Testis (tissue), 3 donors: ENCODE results near the gene MYG1. TPM values are rescaled to one million over a fixed set of nuclear protein-coding genes. Genes with fewer than 3 reads are reported as not detected.

Experiments used
- DNase-seq: peaks from one replicate; pipeline ENCODE4 v3.0.0-alpha.2; 2019
- H3K27ac ChIP-seq, 2 donors: fragments of 200-600 bp; sonication (generic); one replicate each; pipeline ENCODE4 v1.5.1; 2019
- H3K27me3 ChIP-seq: fragments of 200-600 bp; sonication (generic); one replicate; pipeline ENCODE4 v1.5.1; 2019
- H3K36me3 ChIP-seq: fragments of 200-600 bp; sonication (generic); one replicate; pipeline ENCODE4 v1.5.1; 2017; ENCODE audit warnings: low read depth; ENCODE audit errors: missing control alignments
- H3K4me1 ChIP-seq: fragments of 200-600 bp; sonication (generic); one replicate; pipeline ENCODE4 v1.5.1; 2019
- H3K4me3 ChIP-seq, 2 donors: fragments of 200-600 bp; sonication (generic); one replicate each; pipeline ENCODE4 v1.5.1; 2017 to 2019
- H3K9me3 ChIP-seq: fragments of 200-600 bp; sonication (generic); one replicate; pipeline ENCODE4 v1.5.1; 2017
- POLR2A ChIP-seq: fragments of 450-650 bp; IDR thresholded peaks from one replicate; pipeline ENCODE4 v1.6.1; 2017; ENCODE audit warnings: antibody characterized with exemption, mild to moderate bottlenecking, moderate library complexity
- WGBS, 2 donors: methylation state at CpG; one replicate each; pipeline ENCODE4 v1.1.5; 2018; 5-methylcytosine and 5-hydroxymethylcytosine counted together
- intact Hi-C: fragments of 100-400 bp; cut with DNase I; formaldehyde crosslinking; loops from one replicate; pipeline ENCODE4 v1.15.1; 2023; ENCODE audit warnings: low total_unique reads
- polyA plus RNA-seq: library from polyadenylated mRNA; stranded (reverse); fragments of 350-450 nt; fragmentation: Illumina TruSeq; extraction: RNeasy Lipid Tissue Mini Kit (QIAGEN cat#74804); gene quantifications from one replicate; pipeline ENCODE4 v1.2.3, GENCODE V29; 2014; ENCODE audit warnings: low read depth, low replicate concordance; ENCODE audit not compliant: insufficient read depth
- total RNA-seq, 2 donors: library from RNA; depleted of rRNA; stranded (reverse); fragments of >200 nt; gene quantifications; one replicate each; pipeline ENCODE4 v1.2.3, GENCODE V29; 2016
- TF ChIP-seq, protein P1 (sequence below), 3 experiments: fragments of 450-650 bp in 2 of 3; fragments of 200-600 bp in 1 of 3; sonication (generic) in 1 of 3; IDR thresholded peaks; one replicate each; pipeline ENCODE4 v1.5.1; 2016 to 2019; ENCODE audit warnings: antibody characterized with exemption in 3 of 3, mild to moderate bottlenecking in 2 of 3, moderate library complexity in 1 of 3

Gene MYG1
- total and polyA plus RNA-seq, 3 donors from 2014 or later: 106 to 287 (median 117) TPM

DNA sequence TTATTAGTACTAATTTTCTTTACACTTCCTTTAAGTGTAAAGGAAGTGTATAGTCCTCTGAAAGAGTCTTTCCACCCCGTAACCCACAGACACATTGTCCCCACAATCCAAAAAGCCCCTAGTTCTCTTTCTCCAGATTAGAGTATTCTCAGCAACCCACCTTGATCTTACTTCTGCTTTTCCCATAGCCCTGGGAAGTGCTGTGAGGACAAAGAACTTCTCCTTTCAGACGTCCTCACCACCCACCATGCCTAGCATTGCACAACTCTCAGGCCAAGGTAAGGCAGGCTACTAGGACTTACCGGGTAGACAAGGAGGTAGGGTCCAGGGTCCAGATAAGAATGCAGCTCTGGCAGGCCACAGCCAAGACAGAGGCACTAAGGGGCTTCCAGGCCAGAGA, 14.5 kb downstream of the MYG1 start:
- 91 to 94% methylated on average over 2 of the region's 3 CpGs for WGBS, 2 donors
- TF ChIP-seq POLR2A: no peak
- TF ChIP-seq, protein P1, sequence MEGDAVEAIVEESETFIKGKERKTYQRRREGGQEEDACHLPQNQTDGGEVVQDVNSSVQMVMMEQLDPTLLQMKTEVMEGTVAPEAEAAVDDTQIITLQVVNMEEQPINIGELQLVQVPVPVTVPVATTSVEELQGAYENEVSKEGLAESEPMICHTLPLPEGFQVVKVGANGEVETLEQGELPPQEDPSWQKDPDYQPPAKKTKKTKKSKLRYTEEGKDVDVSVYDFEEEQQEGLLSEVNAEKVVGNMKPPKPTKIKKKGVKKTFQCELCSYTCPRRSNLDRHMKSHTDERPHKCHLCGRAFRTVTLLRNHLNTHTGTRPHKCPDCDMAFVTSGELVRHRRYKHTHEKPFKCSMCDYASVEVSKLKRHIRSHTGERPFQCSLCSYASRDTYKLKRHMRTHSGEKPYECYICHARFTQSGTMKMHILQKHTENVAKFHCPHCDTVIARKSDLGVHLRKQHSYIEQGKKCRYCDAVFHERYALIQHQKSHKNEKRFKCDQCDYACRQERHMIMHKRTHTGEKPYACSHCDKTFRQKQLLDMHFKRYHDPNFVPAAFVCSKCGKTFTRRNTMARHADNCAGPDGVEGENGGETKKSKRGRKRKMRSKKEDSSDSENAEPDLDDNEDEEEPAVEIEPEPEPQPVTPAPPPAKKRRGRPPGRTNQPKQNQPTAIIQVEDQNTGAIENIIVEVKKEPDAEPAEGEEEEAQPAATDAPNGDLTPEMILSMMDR (IDR thresholded peaks at IDR 0.05): no peak
- Histone ChIP-seq H3K27me3 (no peaks in the 10 kb centered on the region), H3K36me3 (no peaks in the 10 kb centered on the region), H3K9me3 (no peaks in the 10 kb centered on the region), H3K27ac (no peak overlapping the region), H3K4me3 (no peak overlapping the region), H3K4me1 (no peaks in the 10 kb centered on the region)
- DNase-seq: no peak
- intact Hi-C loops: no loop called here

DNA sequence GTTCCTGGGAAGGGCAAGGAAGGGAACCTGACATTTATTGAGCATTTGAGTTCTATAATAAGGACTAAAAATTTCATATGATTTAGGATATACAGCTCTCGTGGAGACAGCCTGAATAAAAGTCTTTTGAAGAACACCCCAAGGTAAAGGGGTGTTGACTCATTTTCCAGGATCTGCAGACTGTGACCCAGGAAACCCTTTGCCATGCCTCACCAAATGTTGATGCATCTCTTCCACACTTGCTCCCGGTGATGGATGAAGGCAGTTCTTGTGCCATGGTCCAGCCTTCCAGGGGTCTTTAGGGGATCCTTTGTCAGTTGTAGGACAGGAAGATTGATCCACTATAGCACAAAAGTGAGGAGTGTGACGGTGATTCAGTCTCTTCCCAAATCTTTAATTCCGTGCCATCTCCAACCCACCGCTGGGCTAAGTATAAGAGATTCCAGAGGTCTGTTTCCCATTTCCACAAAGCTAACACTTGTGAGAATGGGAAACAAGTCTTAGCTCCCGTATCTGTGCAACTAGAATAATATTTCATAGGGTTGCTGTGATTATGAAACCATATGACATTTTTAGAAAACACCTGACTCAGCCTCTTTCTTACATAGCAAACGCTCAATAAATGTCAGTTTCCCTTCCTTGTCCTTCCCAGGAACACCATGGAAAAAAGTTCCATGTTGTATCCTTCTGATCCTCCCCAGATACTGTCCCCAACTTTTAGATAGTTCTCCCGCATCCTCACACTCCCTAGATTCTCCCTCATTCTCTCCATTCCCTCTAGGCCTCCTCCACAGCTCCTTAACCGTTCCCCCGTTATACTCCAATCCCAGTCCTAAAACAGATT, 21.1 kb downstream of the MYG1 start:
- H3K36me3 ChIP-seq: no peaks in the 10 kb centered on the region
- H3K4me1 ChIP-seq: peaks cover 19% of the 10 kb centered on the region
- WGBS, 2 donors: 27 to 32% methylated on average over 10 of the region's 10 CpGs
- intact Hi-C loops: loop anchor here (10.0 kb wide), 1 partner anchor 184 kb away; the partner anchor contains the start of genes NPFF and TARBP2
- H3K27ac ChIP-seq: peak overlapping the region; percentile 88 to 90
- no peaks in the 10 kb centered on the region for H3K9me3 ChIP-seq
- H3K4me3 ChIP-seq: peak overlapping the region; percentile 58 to 89
- H3K27me3 ChIP-seq: no peaks in the 10 kb centered on the region
- no peak for DNase-seq
- TF ChIP-seq POLR2A: no peak
- TF ChIP-seq, protein P1 (IDR thresholded peaks at IDR 0.05): no peak

DNA sequence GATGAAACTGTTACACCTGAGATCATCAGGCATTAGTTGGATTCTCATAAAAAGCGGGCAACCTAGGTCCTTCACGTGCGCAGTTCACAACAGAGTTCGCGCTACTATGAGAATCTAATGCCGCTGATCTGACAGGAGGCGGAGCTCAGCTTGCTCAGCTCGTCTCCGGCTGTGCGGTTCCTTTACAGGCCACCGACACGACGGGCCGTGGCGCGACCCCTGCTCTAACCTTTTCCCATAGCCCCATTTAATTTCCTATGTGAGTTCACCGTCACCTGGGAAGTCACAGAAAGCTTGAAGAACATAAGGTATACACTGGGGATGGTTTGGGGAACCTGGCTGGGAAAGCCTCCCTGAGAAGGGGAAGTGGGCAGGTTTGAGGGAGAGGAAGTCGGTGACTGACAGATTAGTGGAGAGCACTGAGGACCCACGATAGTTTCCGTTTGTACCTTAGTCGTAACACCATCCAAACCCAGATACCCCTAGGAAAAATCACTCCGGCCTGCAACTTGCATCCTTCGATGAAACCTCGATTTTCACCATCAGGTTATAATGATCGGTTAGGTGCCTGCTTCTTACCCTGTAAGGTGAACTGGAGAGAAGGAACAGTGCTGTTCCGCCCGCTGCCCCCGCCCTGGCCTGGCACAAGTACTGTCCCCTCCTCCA, 24.8 kb downstream of the MYG1 start:
- peak overlapping the region; percentile 71 to 83 for H3K27ac ChIP-seq
- no peaks in the 10 kb centered on the region for H3K36me3 ChIP-seq
- H3K9me3 ChIP-seq: no peaks in the 10 kb centered on the region
- intact Hi-C loops: loop anchor here (10.0 kb wide), 1 partner anchor 181 kb away; the partner anchor contains the start of genes NPFF and TARBP2
- TF ChIP-seq, protein P1 (IDR thresholded peaks at IDR 0.05): no peak
- TF ChIP-seq POLR2A: no peak
- DNase-seq: peak; percentile 51
- no peaks in the 10 kb centered on the region for H3K27me3 ChIP-seq
- WGBS, 2 donors: 32 to 34% methylated on average over 25 to 28 of the region's 28 CpGs
- peaks cover 19% of the 10 kb centered on the region for H3K4me1 ChIP-seq
- peak overlapping the region; percentile 62 to 67 for H3K4me3 ChIP-seq

DNA sequence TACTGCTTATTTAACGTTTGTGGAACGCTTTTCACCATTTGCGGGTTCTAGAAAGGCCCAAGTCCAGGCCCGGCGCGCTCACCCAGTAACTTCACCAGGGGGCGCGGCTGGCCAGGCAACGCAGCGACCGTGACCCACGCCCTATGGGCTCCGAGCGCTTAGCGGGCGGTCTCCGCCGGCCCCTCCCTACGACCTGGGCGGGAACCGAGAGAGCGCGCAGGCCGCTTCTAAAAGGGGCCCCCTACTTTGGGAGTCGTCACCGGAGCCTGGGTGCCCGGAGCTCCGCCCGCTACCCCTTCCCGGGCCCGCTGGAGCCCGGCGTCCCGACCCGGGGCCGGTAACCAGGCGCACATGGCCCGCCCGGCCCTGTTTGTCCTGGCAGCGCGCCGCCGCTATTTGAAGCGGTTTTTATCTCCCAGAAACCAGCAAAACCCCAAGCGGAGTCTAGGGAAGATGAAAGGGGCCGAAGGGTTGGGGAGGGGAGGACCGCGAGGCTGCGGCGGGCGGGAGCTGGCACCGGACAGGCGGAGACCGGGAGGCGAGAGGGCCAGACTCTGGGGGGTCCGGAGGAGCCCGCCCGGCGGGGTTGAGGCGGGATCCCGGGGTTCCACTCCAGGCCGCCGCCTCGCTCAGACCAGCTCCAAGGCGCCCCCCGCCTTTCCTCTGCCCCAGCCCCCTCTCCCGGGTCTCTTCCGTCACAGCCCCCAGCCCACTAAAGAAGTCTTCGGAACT, 25.4 kb downstream of the MYG1 start:
- H3K4me3 ChIP-seq: peak overlapping the region; percentile 62 to 67
- no peaks in the 10 kb centered on the region for H3K36me3 ChIP-seq
- peaks cover 19% of the 10 kb centered on the region for H3K4me1 ChIP-seq
- H3K9me3 ChIP-seq: no peaks in the 10 kb centered on the region
- TF ChIP-seq POLR2A: no peak
- TF ChIP-seq, protein P1 (IDR thresholded peaks at IDR 0.05): peak; percentile 55 to 85 (median 76)
- DNase-seq: peak; percentile 94
- intact Hi-C loops: loop anchor here (10.0 kb wide), 1 partner anchor 180 kb away; the partner anchor contains the start of genes NPFF and TARBP2
- H3K27ac ChIP-seq: peak overlapping the region; percentile 71 to 83
- 0 to 1% methylated on average over 11 to 69 of the region's 69 CpGs for WGBS, 2 donors
- H3K27me3 ChIP-seq: no peaks in the 10 kb centered on the region
